HG02938 (cell line): ENCODE data around the gene EPHA6.
"Not testable (repeated sequence)": the region's sequence is repeated elsewhere in the genome, so short reads cannot be mapped to it uniquely, and the experiment has no call there.

ENCODE experiments used
- ATAC-seq: cut with Tn5 transposase; IDR thresholded peaks from one replicate; pipeline ENCODE4 v1.9.1; 2021; ENCODE audit warnings: mild to moderate bottlenecking, moderate library complexity; ENCODE audit not compliant: unreplicated experiment

EPHA6 gene

GRCh38 chr3:97265237-97266005 is 451.0 kb downstream of the EPHA6 start:
- ATAC-seq: no peak

GRCh38 chr3:97269202-97269601 is 454.8 kb downstream of the EPHA6 start:
- no peak for ATAC-seq

- not testable (repeated sequence) for ATAC-seq
Observed at GRCh38 chr3:97276879-97277550, 462.6 kb downstream of the EPHA6 start.

GRCh38 chr3:97277708-97278107 is 463.3 kb downstream of the EPHA6 start:
- ATAC-seq: no peak

- no peak for ATAC-seq
Observed at GRCh38 chr3:97278506-97278905, 464.1 kb downstream of the EPHA6 start.

GRCh38 chr3:97291901-97292300 is 477.5 kb downstream of the EPHA6 start:
- ATAC-seq: no peak

- ATAC-seq: no peak
Observed at GRCh38 chr3:97293596-97294131, 479.3 kb downstream of the EPHA6 start.

- no peak for ATAC-seq
Observed at GRCh38 chr3:97297032-97297431, 482.6 kb downstream of the EPHA6 start.

- no peak for ATAC-seq
Observed at GRCh38 chr3:97301114-97301513, 486.7 kb downstream of the EPHA6 start.

- ATAC-seq: no peak
Observed at GRCh38 chr3:97306226-97306625, 491.8 kb downstream of the EPHA6 start.

- no peak for ATAC-seq
Observed at GRCh38 chr3:97338375-97338774, 524.0 kb downstream of the EPHA6 start.

- no peak for ATAC-seq
Observed at GRCh38 chr3:97340940-97341339, 526.5 kb downstream of the EPHA6 start.

- no peak for ATAC-seq
Observed at GRCh38 chr3:97347780-97348179, 533.4 kb downstream of the EPHA6 start.

- ATAC-seq: no peak
Observed at GRCh38 chr3:97350971-97351370, 536.6 kb downstream of the EPHA6 start.

GRCh38 chr3:97353176-97353575 is 538.8 kb downstream of the EPHA6 start:
- ATAC-seq: no peak

- ATAC-seq: no peak
Observed at GRCh38 chr3:97359977-97360376, 545.6 kb downstream of the EPHA6 start.

- ATAC-seq: no peak
Observed at GRCh38 chr3:97360804-97361203, 546.4 kb downstream of the EPHA6 start.

- no peak for ATAC-seq
Observed at GRCh38 chr3:97384583-97384982, 570.2 kb downstream of the EPHA6 start.

GRCh38 chr3:97388774-97389173 is 574.4 kb downstream of the EPHA6 start:
- no peak for ATAC-seq

- ATAC-seq: no peak
Observed at GRCh38 chr3:97389936-97390335, 575.5 kb downstream of the EPHA6 start.

GRCh38 chr3:97391167-97391566 is 576.8 kb downstream of the EPHA6 start:
- no peak for ATAC-seq

- ATAC-seq: no peak
Observed at GRCh38 chr3:97409612-97410011, 595.2 kb downstream of the EPHA6 start.
